ENCODE measurements around the gene TBC1D5.
"Not testable (repeated sequence)": the region's sequence is repeated elsewhere in the genome, so short reads cannot be mapped to it uniquely, and the experiment has no call there.

The TBC1D5 gene

GRCh38 chr3:17411157-17411877 lies 331.1 kb downstream of the TBC1D5 start:
- DNase-seq (ENCODE audit: low read depth) = no peak

GRCh38 chr3:17407576-17407975 lies 334.9 kb downstream of the TBC1D5 start:
- DNase-seq (ENCODE audit: low read depth) = no peak

- DNase-seq (ENCODE audit: low read depth) = no peak
These were observed 337.9 kb downstream of the TBC1D5 start for GRCh38 chr3:17404548-17404947.

- no peak for DNase-seq (ENCODE audit: low read depth)
These were observed 340.0 kb downstream of the TBC1D5 start for GRCh38 chr3:17402442-17402841.

- DNase-seq (ENCODE audit: low read depth) = no peak
These were observed 340.5 kb downstream of the TBC1D5 start for GRCh38 chr3:17401912-17402311.

GRCh38 chr3:17399586-17399985 lies 342.8 kb downstream of the TBC1D5 start:
- DNase-seq (ENCODE audit: low read depth) = no peak

- no peak for DNase-seq (ENCODE audit: low read depth)
These were observed 343.4 kb downstream of the TBC1D5 start for GRCh38 chr3:17398959-17399551.

- no peak for DNase-seq (ENCODE audit: low read depth)
These were observed 346.4 kb downstream of the TBC1D5 start for GRCh38 chr3:17396036-17396435.

- DNase-seq (ENCODE audit: low read depth) = no peak
These were observed 347.8 kb downstream of the TBC1D5 start for GRCh38 chr3:17394541-17395155.

- not testable (repeated sequence) for DNase-seq (ENCODE audit: low read depth)
These were observed 349.9 kb downstream of the TBC1D5 start for GRCh38 chr3:17392516-17392915.

GRCh38 chr3:17390785-17391184 lies 351.6 kb downstream of the TBC1D5 start:
- no peak for DNase-seq (ENCODE audit: low read depth)

- DNase-seq (ENCODE audit: low read depth) = no peak
These were observed 355.3 kb downstream of the TBC1D5 start for GRCh38 chr3:17387108-17387507.

- DNase-seq (ENCODE audit: low read depth) = no peak
These were observed 356.0 kb downstream of the TBC1D5 start for GRCh38 chr3:17386432-17386831.

- DNase-seq (ENCODE audit: low read depth) = no peak
These were observed 357.7 kb downstream of the TBC1D5 start for GRCh38 chr3:17384567-17385296.

GRCh38 chr3:17373304-17373703 lies 369.1 kb downstream of the TBC1D5 start:
- DNase-seq (ENCODE audit: low read depth) = no peak

- DNase-seq (ENCODE audit: low read depth) = peak; percentile 13
These were observed 369.8 kb downstream of the TBC1D5 start for GRCh38 chr3:17372362-17373210.

GRCh38 chr3:17369973-17370372 lies 372.5 kb downstream of the TBC1D5 start:
- no peak for DNase-seq (ENCODE audit: low read depth)

- DNase-seq (ENCODE audit: low read depth) = no peak
These were observed 375.3 kb downstream of the TBC1D5 start for GRCh38 chr3:17367171-17367570.

- DNase-seq (ENCODE audit: low read depth) = no peak
These were observed 381.4 kb downstream of the TBC1D5 start for GRCh38 chr3:17360991-17361390.

GRCh38 chr3:17359911-17360310 lies 382.5 kb downstream of the TBC1D5 start:
- DNase-seq (ENCODE audit: low read depth) = no peak

- DNase-seq (ENCODE audit: low read depth) = no peak
These were observed 385.3 kb downstream of the TBC1D5 start for GRCh38 chr3:17357035-17357710.
